CD4-positive, alpha-beta T cell treated with Interleukin-2 at 100 ng/mL for 4 hours (primary cell): ENCODE data around the gene CCDC107.
"Not testable (repeated sequence)": the region's sequence is repeated elsewhere in the genome, so short reads cannot be mapped to it uniquely, and the experiment has no call there.

Source experiments
- DNase-seq: peaks from one replicate; pipeline ENCODE4 v3.0.0-alpha.2; 2020; ENCODE audit warnings: low spot score

CCDC107 gene

GRCh38 chr9:35638751-35639150 lies 19.3 kb upstream of the CCDC107 start:
- peak; percentile 45 for DNase-seq

GRCh38 chr9:35639225-35639624 lies 18.9 kb upstream of the CCDC107 start:
- not testable (repeated sequence) for DNase-seq

- no peak for DNase-seq
Observed at GRCh38 chr9:35639631-35640030, 18.5 kb upstream of the CCDC107 start.

- not testable (repeated sequence) for DNase-seq
Observed at GRCh38 chr9:35640431-35640830, 17.7 kb upstream of the CCDC107 start.

GRCh38 chr9:35641478-35641877 lies 16.6 kb upstream of the CCDC107 start:
- DNase-seq = not testable (repeated sequence)

GRCh38 chr9:35643046-35643445 lies 15.0 kb upstream of the CCDC107 start:
- DNase-seq = no peak

GRCh38 chr9:35645736-35646135 lies 12.4 kb upstream of the CCDC107 start:
- DNase-seq = not testable (repeated sequence)

- DNase-seq = no peak
Observed at GRCh38 chr9:35646153-35646532, 11.9 kb upstream of the CCDC107 start.

- peak; percentile 91 for DNase-seq
Observed at GRCh38 chr9:35646533-35647265, 11.4 kb upstream of the CCDC107 start.

GRCh38 chr9:35649431-35650340 lies 8.4 kb upstream of the CCDC107 start:
- DNase-seq = peak; percentile 55

GRCh38 chr9:35650341-35651158 lies 7.5 kb upstream of the CCDC107 start, which contains the start of gene SIT1:
TSS of gene SIT1 (minus strand) at chr9:35650931. CDS start at chr9:35650853, 78 bp downstream.
- DNase-seq = peak; percentile 45

- DNase-seq = no peak
Observed at GRCh38 chr9:35651956-35652828, 5.9 kb upstream of the CCDC107 start.

- no peak for DNase-seq
Observed at GRCh38 chr9:35652829-35653209, 5.3 kb upstream of the CCDC107 start.

GRCh38 chr9:35653611-35654010 lies 4.5 kb upstream of the CCDC107 start:
- no peak for DNase-seq

GRCh38 chr9:35656348-35656747 lies 1.7 kb upstream of the CCDC107 start:
- DNase-seq = no peak

- no peak for DNase-seq
Observed at GRCh38 chr9:35656831-35657545, 1.1 kb upstream of the CCDC107 start.

GRCh38 chr9:35657546-35658136 lies 451 bp upstream of the CCDC107 start, which contains the start of gene RMRP:
TSS of gene RMRP (minus strand) at chr9:35658019.
- DNase-seq = peak; percentile 94

- DNase-seq = no peak
Observed at GRCh38 chr9:35658968-35659220, 802 bp downstream of the CCDC107 start.

- no peak for DNase-seq
Observed at GRCh38 chr9:35659340-35659739, 1.2 kb downstream of the CCDC107 start.

- no peak for DNase-seq
Observed at GRCh38 chr9:35660966-35661415, 2.9 kb downstream of the CCDC107 start.
